ENCODE data around the gene ASS1. TPM values are rescaled to one million over a fixed set of nuclear protein-coding genes. Genes with fewer than 3 reads are reported as not detected.

The ASS1 gene
- total and polyA plus RNA-seq, 2 donors (not counting 1 experiment from before 2014, with no cell fraction given), result 0.30 to 0.44 TPM

DNA sequence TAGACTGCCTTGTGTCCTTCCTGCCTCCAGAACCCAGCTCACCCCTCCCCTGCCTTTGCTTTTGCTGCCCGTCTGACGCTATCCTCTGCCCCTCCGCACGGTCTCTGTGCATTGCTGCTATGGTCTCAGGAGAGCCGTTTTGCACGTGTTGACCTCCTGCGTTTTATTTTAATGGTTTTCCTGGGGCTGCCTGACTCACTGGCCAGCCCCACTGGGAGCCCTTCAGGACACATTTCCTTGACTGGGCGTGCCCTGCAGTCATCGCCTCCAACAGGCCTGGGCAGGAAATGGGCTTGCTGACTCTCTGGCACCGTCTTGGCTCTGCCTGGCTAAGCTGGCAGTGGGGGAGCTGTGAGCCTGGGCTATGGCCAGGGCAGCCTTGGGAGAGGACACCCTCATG lies 17.9 kb upstream of the ASS1 start:
- H3K27ac ChIP-seq (ENCODE audit: low read length in 2 of 2), result no peak overlapping the region
- no peak for DNase-seq
- no peaks in the 10 kb centered on the region for H3K4me1 ChIP-seq (ENCODE audit: control insufficient read depth in 2 of 2, insufficient read depth in 2 of 2, low read length in 2 of 2)
- H2AFZ ChIP-seq (ENCODE audit: insufficient read depth, low read depth, low read length, poor library complexity, severe bottlenecking), result no peak overlapping the region
- H3K9me3 ChIP-seq (ENCODE audit: control extremely low read depth in 1 of 3, control insufficient read depth in 2 of 3, insufficient read depth in 1 of 3, low read length in 2 of 3), result peaks cover 0 to 27% (median 0%) of the 10 kb centered on the region in 3 donors
- no peaks in the 10 kb centered on the region for H4K20me1 ChIP-seq (ENCODE audit: control insufficient read depth, insufficient read depth, low read length, poor library complexity, severe bottlenecking)
- 75% methylated on average over 10 of the region's 10 CpGs for WGBS (ENCODE audit: insufficient coverage)
- intact Hi-C loops (cut with micrococcal nuclease), result no loop called here
- no peak overlapping the region for H3K9ac ChIP-seq (ENCODE audit: low read length)
- no peaks in the 10 kb centered on the region for H3K36me3 ChIP-seq (replicated peaks in 1 of 2; ENCODE audit: control extremely low read depth in 1 of 2, control insufficient read depth in 1 of 2, extremely low read depth in 1 of 2, insufficient read depth in 2 of 2, low read length in 1 of 2)
- Mint-ChIP-seq H3K27me3 (peaks cover 11% of the 10 kb centered on the region), H3K9me3 (ENCODE audit: insufficient read depth) (no peaks in the 10 kb centered on the region), H3K4me1 (no peaks in the 10 kb centered on the region), H3K4me3 (no peak overlapping the region), H3K27ac (no peak overlapping the region)
- POLR2A ChIA-PET, result no interaction called here
- no peak overlapping the region for H3K4me3 ChIP-seq (ENCODE audit: control extremely low read depth in 1 of 5, extremely low read depth in 1 of 5, insufficient read depth in 1 of 5, low read depth in 2 of 5, low read length in 4 of 5)
- no peaks in the 10 kb centered on the region for H3K79me2 ChIP-seq (ENCODE audit: control insufficient read depth, insufficient read depth, low read length)
- CTCF ChIA-PET, result no interaction called here
- H3K27me3 ChIP-seq (replicated peaks in 1 of 4; ENCODE audit: control extremely low read depth in 1 of 4, control insufficient read depth in 3 of 4, insufficient read depth in 4 of 4, low read length in 3 of 4), result peaks cover 0 to 23% (median 1%) of the 10 kb centered on the region in 4 experiments
- no peak for TF ChIP-seq EZH2 (IDR thresholded peaks at IDR 0.05; ENCODE audit: borderline replicate concordance, insufficient read depth, low read depth, low read length, poor library complexity, severe bottlenecking)
- TF ChIP-seq, protein P1, sequence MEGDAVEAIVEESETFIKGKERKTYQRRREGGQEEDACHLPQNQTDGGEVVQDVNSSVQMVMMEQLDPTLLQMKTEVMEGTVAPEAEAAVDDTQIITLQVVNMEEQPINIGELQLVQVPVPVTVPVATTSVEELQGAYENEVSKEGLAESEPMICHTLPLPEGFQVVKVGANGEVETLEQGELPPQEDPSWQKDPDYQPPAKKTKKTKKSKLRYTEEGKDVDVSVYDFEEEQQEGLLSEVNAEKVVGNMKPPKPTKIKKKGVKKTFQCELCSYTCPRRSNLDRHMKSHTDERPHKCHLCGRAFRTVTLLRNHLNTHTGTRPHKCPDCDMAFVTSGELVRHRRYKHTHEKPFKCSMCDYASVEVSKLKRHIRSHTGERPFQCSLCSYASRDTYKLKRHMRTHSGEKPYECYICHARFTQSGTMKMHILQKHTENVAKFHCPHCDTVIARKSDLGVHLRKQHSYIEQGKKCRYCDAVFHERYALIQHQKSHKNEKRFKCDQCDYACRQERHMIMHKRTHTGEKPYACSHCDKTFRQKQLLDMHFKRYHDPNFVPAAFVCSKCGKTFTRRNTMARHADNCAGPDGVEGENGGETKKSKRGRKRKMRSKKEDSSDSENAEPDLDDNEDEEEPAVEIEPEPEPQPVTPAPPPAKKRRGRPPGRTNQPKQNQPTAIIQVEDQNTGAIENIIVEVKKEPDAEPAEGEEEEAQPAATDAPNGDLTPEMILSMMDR (IDR thresholded peaks at IDR 0.05), result no peak
- no peak for ATAC-seq (ENCODE audit: low read depth)
- H3K4me2 ChIP-seq (replicated peaks; ENCODE audit: low read depth, low read length, poor library complexity, severe bottlenecking), result no peak overlapping the region

DNA sequence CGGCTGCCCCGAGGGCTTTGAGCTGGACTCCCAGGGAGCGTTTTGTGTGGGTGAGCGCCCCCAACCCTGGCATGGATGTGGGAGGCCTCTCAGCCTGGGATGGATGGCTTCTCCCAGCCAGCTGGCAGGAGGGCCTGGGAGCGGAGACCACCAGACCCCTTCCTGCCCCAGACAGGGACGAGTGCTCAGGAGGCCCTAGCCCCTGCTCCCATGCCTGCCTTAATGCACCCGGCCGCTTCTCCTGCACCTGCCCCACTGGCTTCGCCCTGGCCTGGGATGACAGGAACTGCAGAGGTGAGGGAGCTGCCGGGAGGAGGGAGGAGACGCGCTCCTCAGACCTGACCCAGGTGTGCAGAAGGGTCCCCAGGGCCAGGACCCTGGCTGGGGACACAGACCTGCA lies 17.4 kb upstream of the ASS1 start:
- no peaks in the 10 kb centered on the region for H3K79me2 ChIP-seq (ENCODE audit: control insufficient read depth, insufficient read depth, low read length)
- peaks cover 13% of the 10 kb centered on the region for H3K27me3 Mint-ChIP-seq
- H3K9me3 ChIP-seq (ENCODE audit: control extremely low read depth in 1 of 3, control insufficient read depth in 2 of 3, insufficient read depth in 1 of 3, low read length in 2 of 3), result peaks cover 0 to 29% (median 0%) of the 10 kb centered on the region in 3 donors
- 98% methylated on average over 11 of the region's 12 CpGs for WGBS (ENCODE audit: insufficient coverage)
- DNase-seq, result no peak
- no peak overlapping the region for H3K9ac ChIP-seq (ENCODE audit: low read length)
- intact Hi-C loops (cut with micrococcal nuclease), result no loop called here
- no peak overlapping the region for H3K4me3 Mint-ChIP-seq
- H3K27ac ChIP-seq (ENCODE audit: low read length in 2 of 2), result no peak overlapping the region
- POLR2A ChIA-PET, result no interaction called here
- H3K36me3 ChIP-seq (replicated peaks in 1 of 2; ENCODE audit: control extremely low read depth in 1 of 2, control insufficient read depth in 1 of 2, extremely low read depth in 1 of 2, insufficient read depth in 2 of 2, low read length in 1 of 2), result no peaks in the 10 kb centered on the region
- H3K27me3 ChIP-seq (replicated peaks in 1 of 4; ENCODE audit: control extremely low read depth in 1 of 4, control insufficient read depth in 3 of 4, insufficient read depth in 4 of 4, low read length in 3 of 4), result peaks cover 0 to 28% (median 1%) of the 10 kb centered on the region in 4 experiments
- ATAC-seq (ENCODE audit: low read depth), result no peak
- H3K27ac Mint-ChIP-seq, result no peak overlapping the region
- H3K4me1 ChIP-seq (ENCODE audit: control insufficient read depth in 2 of 2, insufficient read depth in 2 of 2, low read length in 2 of 2), result no peaks in the 10 kb centered on the region
- CTCF ChIA-PET, result no interaction called here
- H4K20me1 ChIP-seq (ENCODE audit: control insufficient read depth, insufficient read depth, low read length, poor library complexity, severe bottlenecking), result no peaks in the 10 kb centered on the region
- no peak overlapping the region for H3K4me3 ChIP-seq (ENCODE audit: control extremely low read depth in 1 of 5, extremely low read depth in 1 of 5, insufficient read depth in 1 of 5, low read depth in 2 of 5, low read length in 4 of 5)
- H3K4me2 ChIP-seq (replicated peaks; ENCODE audit: low read depth, low read length, poor library complexity, severe bottlenecking), result no peak overlapping the region
- TF ChIP-seq EZH2 (IDR thresholded peaks at IDR 0.05; ENCODE audit: borderline replicate concordance, insufficient read depth, low read depth, low read length, poor library complexity, severe bottlenecking), result no peak
- TF ChIP-seq, protein P1 (IDR thresholded peaks at IDR 0.05), result no peak
- no peaks in the 10 kb centered on the region for H3K9me3 Mint-ChIP-seq (ENCODE audit: insufficient read depth)
- no peaks in the 10 kb centered on the region for H3K4me1 Mint-ChIP-seq
- H2AFZ ChIP-seq (ENCODE audit: insufficient read depth, low read depth, low read length, poor library complexity, severe bottlenecking), result no peak overlapping the region
